ENCODE data around the gene HNRNPUL1.

Gene HNRNPUL1

GRCh38 chr19:41241859-41242258 lies 22.3 kb upstream of the HNRNPUL1 start:
- no peak overlapping the region for H3K4me3 ChIP-seq (ENCODE audit: low read depth, low read length)
- in situ Hi-C loops (cut with HindIII; ENCODE audit: low sequenced_read_pairs) = no loop called here
- no peak for DNase-seq (ENCODE audit: low read depth, low spot score)
- no peak for TF ChIP-seq CTCF (IDR thresholded peaks at IDR 0.05; ENCODE audit: low read depth, low read length)

GRCh38 chr19:41244117-41244516 lies 20.1 kb upstream of the HNRNPUL1 start:
- no peak for TF ChIP-seq CTCF (IDR thresholded peaks at IDR 0.05; ENCODE audit: low read depth, low read length)
- DNase-seq (ENCODE audit: low read depth, low spot score) = no peak
- in situ Hi-C loops (cut with HindIII; ENCODE audit: low sequenced_read_pairs) = no loop called here
- no peak overlapping the region for H3K4me3 ChIP-seq (ENCODE audit: low read depth, low read length)

- TF ChIP-seq CTCF (IDR thresholded peaks at IDR 0.05; ENCODE audit: low read depth, low read length) = no peak
Measured at GRCh38 chr19:41245843-41246242, 18.3 kb upstream of the HNRNPUL1 start.

GRCh38 chr19:41248895-41249294 lies 15.3 kb upstream of the HNRNPUL1 start:
- in situ Hi-C loops (cut with HindIII; ENCODE audit: low sequenced_read_pairs) = no loop called here
- no peak for TF ChIP-seq CTCF (IDR thresholded peaks at IDR 0.05; ENCODE audit: low read depth, low read length)
- no peak for DNase-seq (ENCODE audit: low read depth, low spot score)
- H3K4me3 ChIP-seq (ENCODE audit: low read depth, low read length) = no peak overlapping the region

More at GRCh38 chr19:41245843-41246242, 18.3 kb upstream of the HNRNPUL1 start:
- DNase-seq (ENCODE audit: low read depth, low spot score) = no peak
- H3K4me3 ChIP-seq (ENCODE audit: low read depth, low read length) = no peak overlapping the region
- in situ Hi-C loops (cut with HindIII; ENCODE audit: low sequenced_read_pairs) = no loop called here

GRCh38 chr19:41249707-41250423 lies 14.3 kb upstream of the HNRNPUL1 start:
- no peak overlapping the region for H3K4me3 ChIP-seq (ENCODE audit: low read depth, low read length)
- no peak for DNase-seq (ENCODE audit: low read depth, low spot score)
- no peak for TF ChIP-seq CTCF (IDR thresholded peaks at IDR 0.05; ENCODE audit: low read depth, low read length)
- in situ Hi-C loops (cut with HindIII; ENCODE audit: low sequenced_read_pairs) = no loop called here

GRCh38 chr19:41253660-41254059 lies 10.5 kb upstream of the HNRNPUL1 start:
- no peak for DNase-seq (ENCODE audit: low read depth, low spot score)
- H3K4me3 ChIP-seq (ENCODE audit: low read depth, low read length) = no peak overlapping the region
- no peak for TF ChIP-seq CTCF (IDR thresholded peaks at IDR 0.05; ENCODE audit: low read depth, low read length)
- in situ Hi-C loops (cut with HindIII; ENCODE audit: low sequenced_read_pairs) = no loop called here
